Measurements from ENCODE around the gene SH3BGR. TPM values are rescaled to one million over a fixed set of nuclear protein-coding genes. Genes with fewer than 3 reads are reported as not detected.

SH3BGR gene
- total and polyA plus RNA-seq, 4 donors: 0.33 to 5.4 (median 2.0) TPM

- no peak overlapping the region for H3K4me3 ChIP-seq (ENCODE audit: low read depth in 1 of 3, low read length in 3 of 3)
- WGBS: 95% methylated on average over 1 of the region's 1 CpG
- no peak for TF ChIP-seq TAF1 (conservative IDR thresholded peaks at IDR 0.05)
- TF ChIP-seq MAX (IDR thresholded peaks at IDR 0.05): no peak
- no peak for TF ChIP-seq REST (IDR thresholded peaks at IDR 0.05)
- TF ChIP-seq GABPA (IDR thresholded peaks at IDR 0.05 in 1 of 2, conservative IDR thresholded peaks at IDR 0.05 in 1 of 2): no peak
- no peak for TF ChIP-seq SP1 (IDR thresholded peaks at IDR 0.05)
- TF ChIP-seq RAD21 (IDR thresholded peaks at IDR 0.05): no peak
- TF ChIP-seq RXRA (IDR thresholded peaks at IDR 0.05): no peak
- TF ChIP-seq NR2F2 (IDR thresholded peaks at IDR 0.05): no peak
- H3K36me3 ChIP-seq (ENCODE audit: control insufficient read depth in 4 of 4, insufficient read depth in 3 of 4, low read depth in 1 of 4, low read length in 3 of 4): no peaks in the 10 kb centered on the region
- H3K9me3 ChIP-seq (ENCODE audit: control insufficient read depth in 4 of 4, low read length in 3 of 4): no peaks in the 10 kb centered on the region
- peaks cover 0 to 4% (median under 1%) of the 10 kb centered on the region in 4 donors for H3K27me3 ChIP-seq (ENCODE audit: control insufficient read depth in 4 of 4, insufficient read depth in 4 of 4, low read length in 3 of 4)
- no peak overlapping the region for H3K9ac ChIP-seq (ENCODE audit: low read depth in 1 of 2, low read length in 2 of 2)
- no peaks in the 10 kb centered on the region for H3K4me1 ChIP-seq (ENCODE audit: control insufficient read depth in 4 of 4, insufficient read depth in 4 of 4, low read length in 3 of 4)
- no peak for DNase-seq (ENCODE audit: low spot score)
- no peak overlapping the region for H3K27ac ChIP-seq (ENCODE audit: low read depth in 1 of 2, low read length in 2 of 2)
These were observed 94.8 kb downstream of the SH3BGR start for GRCh38 chr21:39546522-39546921.

GRCh38 chr21:39552856-39553255 is 101.1 kb downstream of the SH3BGR start:
- Histone ChIP-seq H3K9ac (ENCODE audit: low read depth in 1 of 2, low read length in 2 of 2) (no peak overlapping the region), H3K27me3 (ENCODE audit: control insufficient read depth in 4 of 4, insufficient read depth in 4 of 4, low read length in 3 of 4) (peaks cover 0 to 2% (median 0%) of the 10 kb centered on the region in 4 donors), H3K27ac (ENCODE audit: low read depth in 1 of 2, low read length in 2 of 2) (no peak overlapping the region), H3K36me3 (ENCODE audit: control insufficient read depth in 4 of 4, insufficient read depth in 3 of 4, low read depth in 1 of 4, low read length in 3 of 4) (no peaks in the 10 kb centered on the region), H3K4me1 (ENCODE audit: control insufficient read depth in 4 of 4, insufficient read depth in 4 of 4, low read length in 3 of 4) (no peaks in the 10 kb centered on the region), H3K4me3 (ENCODE audit: low read depth in 1 of 3, low read length in 3 of 3) (no peak overlapping the region), H3K9me3 (ENCODE audit: control insufficient read depth in 4 of 4, low read length in 3 of 4) (no peaks in the 10 kb centered on the region)
- TF ChIP-seq RAD21 (IDR thresholded peaks at IDR 0.05) (no peak), YY1 (IDR thresholded peaks at IDR 0.05) (no peak), TAF1 (conservative IDR thresholded peaks at IDR 0.05) (no peak), HNF4G (IDR thresholded peaks at IDR 0.05) (no peak), NR2F2 (IDR thresholded peaks at IDR 0.05) (no peak), SP1 (IDR thresholded peaks at IDR 0.05) (no peak), RXRA (IDR thresholded peaks at IDR 0.05) (no peak), REST (IDR thresholded peaks at IDR 0.05) (no peak), EGR1 (IDR thresholded peaks at IDR 0.05; ENCODE audit: low read depth in 2 of 2) (no peak), FOXA2 (IDR thresholded peaks at IDR 0.05) (no peak), HNF4A (conservative IDR thresholded peaks at IDR 0.05) (no peak), FOXA1 (IDR thresholded peaks at IDR 0.05) (no peak), CTCF (IDR thresholded peaks at IDR 0.05; ENCODE audit: low read depth, low read length, missing input control) (no peak), JUND (IDR thresholded peaks at IDR 0.05) (no peak)
- DNase-seq (ENCODE audit: low spot score): no peak
- WGBS: 68% methylated on average over 1 of the region's 1 CpG

All from liver (tissue), 9 donors.